HL-60/S4 (cell line): Measurements from ENCODE around the gene PADI1.

ENCODE experiments used
- in situ Hi-C: fragments of 300-500 bp; cut with MboI; formaldehyde crosslinking; loops from 2 replicates; pipeline ENCODE4 v1.14.3; 2022; ENCODE audit warnings: low sequenced_read_pairs

The PADI1 gene

GRCh38 chr1:17265950-17266349, 61.0 kb downstream of the PADI1 start:
- in situ Hi-C loops, result no loop called here

GRCh38 chr1:17270891-17271765, 66.2 kb downstream of the PADI1 start:
- in situ Hi-C loops, result no loop called here

- in situ Hi-C loops, result no loop called here
These were observed 67.1 kb downstream of the PADI1 start for GRCh38 chr1:17272066-17272465.

GRCh38 chr1:17272646-17273045, 67.7 kb downstream of the PADI1 start:
- in situ Hi-C loops, result no loop called here

- in situ Hi-C loops, result no loop called here
These were observed 68.2 kb downstream of the PADI1 start for GRCh38 chr1:17273096-17273495.

GRCh38 chr1:17274186-17275170, 69.5 kb downstream of the PADI1 start:
- in situ Hi-C loops, result no loop called here

- in situ Hi-C loops, result no loop called here
These were observed 71.6 kb downstream of the PADI1 start for GRCh38 chr1:17276568-17276967.

GRCh38 chr1:17277511-17278159, 72.7 kb downstream of the PADI1 start:
- in situ Hi-C loops, result no loop called here

GRCh38 chr1:17278996-17279830, 74.3 kb downstream of the PADI1 start:
- in situ Hi-C loops, result no loop called here

GRCh38 chr1:17280436-17280835, 75.5 kb downstream of the PADI1 start:
- in situ Hi-C loops, result no loop called here

- in situ Hi-C loops, result no loop called here
These were observed 76.0 kb downstream of the PADI1 start for GRCh38 chr1:17280894-17281293.

- in situ Hi-C loops, result no loop called here
These were observed 76.8 kb downstream of the PADI1 start for GRCh38 chr1:17281775-17282181.

GRCh38 chr1:17282836-17283235, 77.9 kb downstream of the PADI1 start:
- in situ Hi-C loops, result no loop called here

GRCh38 chr1:17286646-17287045, 81.7 kb downstream of the PADI1 start:
- in situ Hi-C loops, result no loop called here

GRCh38 chr1:17287130-17287776, 82.3 kb downstream of the PADI1 start:
- in situ Hi-C loops, result no loop called here

- in situ Hi-C loops, result no loop called here
These were observed 84.8 kb downstream of the PADI1 start for GRCh38 chr1:17289721-17290120.

- in situ Hi-C loops, result no loop called here
These were observed 85.6 kb downstream of the PADI1 start for GRCh38 chr1:17290553-17290952.

- in situ Hi-C loops, result no loop called here
These were observed 87.6 kb downstream of the PADI1 start for GRCh38 chr1:17292299-17293160.
